HG02973 (cell line): ENCODE data around the gene PLEK.
"Not testable (repeated sequence)": the region's sequence is repeated elsewhere in the genome, so short reads cannot be mapped to it uniquely, and the experiment has no call there.

Experiments used
- ATAC-seq: cut with Tn5 transposase; IDR thresholded peaks from one replicate; pipeline ENCODE4 v1.9.1; 2021; ENCODE audit warnings: moderate library complexity; ENCODE audit not compliant: unreplicated experiment

Gene PLEK

DNA sequence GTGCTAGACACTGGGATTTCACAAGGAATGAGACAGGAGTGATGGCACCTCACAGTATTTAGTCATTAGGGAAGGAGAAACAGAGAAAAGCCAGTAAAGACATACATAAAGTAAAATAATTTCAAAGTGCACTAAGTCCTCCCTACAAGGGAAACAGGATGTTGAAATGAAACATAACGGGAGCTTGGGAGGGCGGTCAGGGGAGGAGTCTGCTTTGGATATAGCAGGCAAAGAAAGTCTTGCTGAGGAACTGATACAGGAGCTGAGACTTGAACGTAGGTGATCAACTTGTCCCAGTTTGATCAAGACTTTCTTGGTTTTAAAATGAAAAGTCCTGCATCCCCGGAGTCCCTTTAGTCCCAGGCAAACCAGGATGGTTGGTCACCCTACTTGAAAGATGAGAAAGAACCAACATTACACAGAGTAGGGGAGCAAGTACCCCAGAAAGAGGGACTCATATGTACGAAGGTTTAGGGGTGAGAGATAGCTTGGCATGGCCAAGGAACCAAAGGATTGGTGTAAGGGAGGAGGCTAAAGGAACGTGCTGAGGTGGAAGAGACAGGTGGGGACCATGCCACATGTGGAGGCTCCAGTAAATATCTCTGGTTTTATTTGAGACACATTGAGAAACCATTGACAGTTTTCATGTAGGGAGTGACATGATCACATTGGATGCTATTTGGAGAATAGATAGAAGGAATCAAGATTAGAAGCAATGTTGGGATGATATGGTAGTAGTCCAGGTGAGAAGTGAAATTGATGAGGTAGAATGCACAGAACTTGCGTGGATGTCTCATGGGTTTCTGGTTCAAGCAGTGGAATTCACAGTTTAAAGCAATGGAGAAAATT, 73.6 kb downstream of the PLEK start:
- no peak for ATAC-seq

DNA sequence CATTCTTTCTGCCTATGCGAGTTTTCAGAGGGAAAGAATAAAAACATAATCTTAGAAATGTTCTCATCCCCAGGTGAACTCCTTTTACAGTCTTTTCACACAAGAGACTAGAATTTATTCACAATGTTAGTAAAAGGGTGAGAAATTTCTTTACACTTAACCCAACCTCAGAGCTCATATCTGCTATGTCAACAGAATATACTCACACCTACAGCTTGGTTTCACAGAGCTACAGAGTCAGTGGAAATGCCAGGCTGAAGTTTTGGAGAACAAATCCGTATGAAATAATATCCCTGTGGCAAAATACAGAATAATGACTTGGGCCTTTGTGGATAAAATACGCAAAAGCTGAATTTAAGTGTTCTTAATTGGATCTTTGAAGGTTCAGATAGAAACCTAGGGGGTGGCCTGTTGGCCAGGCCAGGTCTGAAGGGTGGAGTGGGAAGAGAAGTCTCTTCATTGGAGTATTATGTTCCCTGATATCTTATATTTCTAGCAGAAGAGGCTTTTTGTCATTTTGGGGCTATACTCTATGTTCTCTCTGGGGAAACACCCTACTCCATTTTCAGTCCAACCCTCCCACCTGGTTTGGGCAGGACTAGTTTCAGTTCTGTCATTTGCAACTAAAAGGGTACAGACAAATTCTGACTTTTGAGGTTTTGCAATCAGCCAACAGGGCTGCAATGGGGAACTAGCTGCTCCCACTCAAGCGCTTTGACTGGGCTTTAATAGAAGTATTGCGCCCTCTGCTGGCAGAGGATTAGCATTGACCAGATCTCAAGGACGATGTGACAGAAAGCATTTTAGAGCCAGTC, 76.3 kb downstream of the PLEK start:
- peak; percentile 90 for ATAC-seq

GRCh38 chr2:68441994-68442322, 76.9 kb downstream of the PLEK start:
- no peak for ATAC-seq

DNA sequence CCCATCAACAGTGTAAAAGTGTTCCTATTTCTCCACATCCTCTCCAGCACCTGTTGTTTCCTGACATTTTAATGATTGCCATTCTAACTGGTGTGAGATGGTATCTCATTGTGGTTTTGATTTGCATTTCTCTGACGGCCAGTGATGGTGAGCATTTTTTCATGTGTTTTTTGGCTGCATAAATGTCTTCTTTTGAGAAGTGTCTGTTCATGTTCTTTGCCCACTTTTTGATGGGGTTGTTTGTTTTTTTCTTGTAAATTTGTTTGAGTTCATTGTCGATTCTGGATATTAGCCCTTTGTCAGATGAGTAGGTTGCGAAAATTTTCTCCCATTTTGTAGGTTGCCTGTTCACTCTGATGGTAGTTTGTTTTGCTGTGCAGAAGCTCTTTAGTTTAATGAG, 81.3 kb downstream of the PLEK start:
- ATAC-seq = not testable (repeated sequence)
